HuH-7.5 (cell line): Measurements from ENCODE around the gene MR1.
A peak's percentile ranks its signal among the peaks of the same experiment; 100 is the strongest.
"Not testable (repeated sequence)": the region's sequence is repeated elsewhere in the genome, so short reads cannot be mapped to it uniquely, and the experiment has no call there.

Experiments
- DNase-seq: peaks from one replicate; pipeline ENCODE4 v3.0.0; 2011; ENCODE audit warnings: low spot score

The MR1 gene

GRCh38 chr1:181032535-181032934 lies 1.2 kb upstream of the MR1 start:
- no peak for DNase-seq

- no peak for DNase-seq
Observed at GRCh38 chr1:181033128-181033798, 520 bp upstream of the MR1 start.

GRCh38 chr1:181035210-181035609 lies 1.4 kb downstream of the MR1 start:
- not testable (repeated sequence) for DNase-seq

- no peak for DNase-seq
Observed at GRCh38 chr1:181036107-181036836, 2.5 kb downstream of the MR1 start.

GRCh38 chr1:181037386-181037785 lies 3.6 kb downstream of the MR1 start:
- DNase-seq: no peak

- DNase-seq: peak; percentile 67
Observed at GRCh38 chr1:181038399-181038873, 4.7 kb downstream of the MR1 start.

- no peak for DNase-seq
Observed at GRCh38 chr1:181040284-181040865, 6.6 kb downstream of the MR1 start.

GRCh38 chr1:181043025-181043888 lies 9.5 kb downstream of the MR1 start:
- DNase-seq: peak; percentile 61

- peak; percentile 51 for DNase-seq
Observed at GRCh38 chr1:181044449-181044966, 10.7 kb downstream of the MR1 start.

- not testable (repeated sequence) for DNase-seq
Observed at GRCh38 chr1:181045946-181046345, 12.2 kb downstream of the MR1 start.

- DNase-seq: no peak
Observed at GRCh38 chr1:181049378-181049777, 15.6 kb downstream of the MR1 start.

GRCh38 chr1:181050922-181051321 lies 17.1 kb downstream of the MR1 start:
- DNase-seq: no peak

GRCh38 chr1:181056560-181056959 lies 22.8 kb downstream of the MR1 start:
- DNase-seq: no peak

- no peak for DNase-seq
Observed at GRCh38 chr1:181057079-181057478, 23.3 kb downstream of the MR1 start.

- no peak for DNase-seq
Observed at GRCh38 chr1:181059435-181059834, 25.7 kb downstream of the MR1 start.

- no peak for DNase-seq
Observed at GRCh38 chr1:181060066-181060465, 26.3 kb downstream of the MR1 start.

GRCh38 chr1:181060947-181061346 lies 27.2 kb downstream of the MR1 start:
- not testable (repeated sequence) for DNase-seq

- DNase-seq: no peak
Observed at GRCh38 chr1:181061487-181061886, 27.7 kb downstream of the MR1 start.

GRCh38 chr1:181061891-181062835 lies 28.4 kb downstream of the MR1 start:
- no peak for DNase-seq

GRCh38 chr1:181062836-181063428 lies 29.1 kb downstream of the MR1 start:
- no peak for DNase-seq
